ENCODE results near the gene FAM200A.

FAM200A gene

GRCh38 chr7:99560834-99561736, 9.2 kb upstream of the FAM200A start:
- Histone ChIP-seq H4K20me1 (ENCODE audit: insufficient read depth) (no peaks in the 10 kb centered on the region), H3K36me3 (ENCODE audit: insufficient read depth) (peaks cover 14% of the 10 kb centered on the region; the same call in 1 of the 2 replicates)

GRCh38 chr7:99559175-99559915, 7.4 kb upstream of the FAM200A start:
- Histone ChIP-seq H3K27ac (peak overlapping the region; percentile 70), H3K4me1 (ENCODE audit: low read depth, poor library complexity, severe bottlenecking) (peaks cover 20% of the 10 kb centered on the region), H2AFZ (ENCODE audit: low read depth) (peak overlapping the region; percentile 73), H3K79me2 (ENCODE audit: insufficient read depth, low read depth) (peaks cover 22% of the 10 kb centered on the region), H4K20me1 (ENCODE audit: insufficient read depth) (no peaks in the 10 kb centered on the region), H3K9ac (peak overlapping the region; percentile 73), H3K4me2 (peak overlapping the region; percentile 34), H3K36me3 (ENCODE audit: insufficient read depth) (peaks cover 12% of the 10 kb centered on the region; the same call in 1 of the 2 replicates), H3K27me3 (ENCODE audit: insufficient read depth, low read depth) (no peaks in the 10 kb centered on the region), H3K4me3 (IDR thresholded peaks at IDR 0.05; ENCODE audit: insufficient read depth, low read depth, low read length) (no peak overlapping the region)
- no peak for TF ChIP-seq CTCF (conservative IDR thresholded peaks at IDR 0.05; ENCODE audit: low read depth, low read length)

More at GRCh38 chr7:99560834-99561736, 9.2 kb upstream of the FAM200A start:
- Histone ChIP-seq H3K79me2 (ENCODE audit: insufficient read depth, low read depth) (peaks cover 22% of the 10 kb centered on the region), H3K4me2 (no peak overlapping the region), H3K9ac (no peak overlapping the region), H3K27ac (no peak overlapping the region), H3K4me3 (IDR thresholded peaks at IDR 0.05; ENCODE audit: insufficient read depth, low read depth, low read length) (no peak overlapping the region), H3K4me1 (ENCODE audit: low read depth, poor library complexity, severe bottlenecking) (peaks cover 20% of the 10 kb centered on the region), H3K27me3 (ENCODE audit: insufficient read depth, low read depth) (no peaks in the 10 kb centered on the region), H2AFZ (ENCODE audit: low read depth) (no peak overlapping the region)
- TF ChIP-seq CTCF (conservative IDR thresholded peaks at IDR 0.05; ENCODE audit: low read depth, low read length): no peak

GRCh38 chr7:99558306-99559174, 6.6 kb upstream of the FAM200A start, which contains the start of gene ZNF655:
Gene ZNF655, plus strand, starts transcription at chr7:99558642. Its CDS starts 1,918 bp downstream, at chr7:99560560.
- Histone ChIP-seq H3K4me2 (peak within 1 kb of the TSS; percentile 34), H3K9ac (peak within 1 kb of the TSS; percentile 73), H3K4me1 (ENCODE audit: low read depth, poor library complexity, severe bottlenecking) (peaks cover 20% of the 10 kb centered on the region), H4K20me1 (ENCODE audit: insufficient read depth) (no peaks in the 10 kb centered on the region), H3K27ac (peak within 1 kb of the TSS; percentile 70), H2AFZ (ENCODE audit: low read depth) (peak within 1 kb of the TSS; percentile 73), H3K27me3 (ENCODE audit: insufficient read depth, low read depth) (no peaks in the 10 kb centered on the region), H3K36me3 (ENCODE audit: insufficient read depth) (peaks cover 9% of the 10 kb centered on the region; the same call in 1 of the 2 replicates), H3K4me3 (IDR thresholded peaks at IDR 0.05; ENCODE audit: insufficient read depth, low read depth, low read length) (no peak within 1 kb of the TSS), H3K79me2 (ENCODE audit: insufficient read depth, low read depth) (peaks cover 22% of the 10 kb centered on the region)
- no peak for TF ChIP-seq CTCF (conservative IDR thresholded peaks at IDR 0.05; ENCODE audit: low read depth, low read length)

GRCh38 chr7:99557940-99558305, 6.0 kb upstream of the FAM200A start:
- Histone ChIP-seq H3K27me3 (ENCODE audit: insufficient read depth, low read depth) (no peaks in the 10 kb centered on the region), H3K36me3 (ENCODE audit: insufficient read depth) (peaks cover 8% of the 10 kb centered on the region; the same call in 1 of the 2 replicates), H3K4me3 (IDR thresholded peaks at IDR 0.05; ENCODE audit: insufficient read depth, low read depth, low read length) (no peak overlapping the region), H3K4me1 (ENCODE audit: low read depth, poor library complexity, severe bottlenecking) (peaks cover 19% of the 10 kb centered on the region), H3K4me2 (peak overlapping the region; percentile 34), H3K79me2 (ENCODE audit: insufficient read depth, low read depth) (peaks cover 22% of the 10 kb centered on the region), H3K27ac (peak overlapping the region; percentile 70), H2AFZ (ENCODE audit: low read depth) (peak overlapping the region; percentile 73), H4K20me1 (ENCODE audit: insufficient read depth) (no peaks in the 10 kb centered on the region), H3K9ac (peak overlapping the region; percentile 73)
- no peak for TF ChIP-seq CTCF (conservative IDR thresholded peaks at IDR 0.05; ENCODE audit: low read depth, low read length)
